Breast epithelium (tissue), 3 donors: ENCODE measurements around the gene FOS.

Experiments used
- CTCF ChIP-seq, 3 donors: fragments of 450-650 bp; IDR thresholded peaks; one replicate each; pipeline ENCODE4 v1.5.1; 2016 to 2017; ENCODE audit warnings: antibody characterized with exemption in 3 of 3, mild to moderate bottlenecking in 3 of 3, moderate library complexity in 3 of 3
- POLR2A ChIP-seq: fragments of 450-650 bp; IDR thresholded peaks from one replicate; pipeline ENCODE4 v1.6.1; 2016; ENCODE audit warnings: antibody characterized with exemption, mild to moderate bottlenecking, moderate library complexity
- POLR2AphosphoS5 ChIP-seq, 3 donors: sonication (generic); formaldehyde crosslinking; IDR thresholded peaks; one replicate each; pipeline ENCODE4 v1.6.1; 2017; ENCODE audit warnings: antibody characterized with exemption in 3 of 3

GRCh38 chr14:75292886-75293285, 14.3 kb downstream of the FOS start:
- no peak for TF ChIP-seq POLR2A
- TF ChIP-seq CTCF (IDR thresholded peaks at IDR 0.05), result no peak
- no peak for TF ChIP-seq POLR2AphosphoS5 (IDR thresholded peaks at IDR 0.05)
